NCI-H526 treated with DMSO at 0.1 percent for 48 hours (cell line): ENCODE results near the gene MRPL37.
A peak's percentile ranks its signal among the peaks of the same experiment; 100 is the strongest.
"Not testable (repeated sequence)": the region's sequence is repeated elsewhere in the genome, so short reads cannot be mapped to it uniquely, and the experiment has no call there.

ENCODE experiments used
- DNase-seq: peaks from one replicate; lab custom pipeline; 2025; lab: John Stamatoyannopoulos, UW

The MRPL37 gene

GRCh38 chr1:54199765-54200518, at the start of gene MRPL37, which contains the start of gene CYB5RL:
TSS of gene MRPL37 (plus strand) at chr1:54200167. CDS start at chr1:54200244, 77 bp downstream.
TSS of gene CYB5RL (minus strand) at chr1:54200030. CDS start at chr1:54195616, 4,414 bp downstream.
- peak; percentile 98 for DNase-seq

GRCh38 chr1:54151013-54151412, 49.0 kb upstream of the MRPL37 start:
- DNase-seq = no peak

GRCh38 chr1:54152696-54153095, 47.3 kb upstream of the MRPL37 start, which contains the start of gene CDCP2:
TSS of gene CDCP2 (minus strand) at chr1:54153000. CDS start at chr1:54152922, 78 bp downstream.
- no peak for DNase-seq

GRCh38 chr1:54153535-54154439, 46.2 kb upstream of the MRPL37 start:
- DNase-seq = no peak

GRCh38 chr1:54156201-54156600, 43.8 kb upstream of the MRPL37 start:
- no peak for DNase-seq

GRCh38 chr1:54156986-54157385, 43.0 kb upstream of the MRPL37 start:
- no peak for DNase-seq

- DNase-seq = no peak
Measured at GRCh38 chr1:54157401-54157800, 42.6 kb upstream of the MRPL37 start.

GRCh38 chr1:54158071-54158470, 41.9 kb upstream of the MRPL37 start:
- DNase-seq = no peak

GRCh38 chr1:54159733-54160316, 40.1 kb upstream of the MRPL37 start:
- DNase-seq = no peak

GRCh38 chr1:54160351-54160750, 39.6 kb upstream of the MRPL37 start:
- DNase-seq = no peak

- DNase-seq = no peak
Measured at GRCh38 chr1:54161495-54162168, 38.3 kb upstream of the MRPL37 start.

GRCh38 chr1:54163051-54163450, 36.9 kb upstream of the MRPL37 start:
- DNase-seq = no peak

GRCh38 chr1:54163573-54163972, 36.4 kb upstream of the MRPL37 start:
- DNase-seq = no peak

GRCh38 chr1:54165146-54165545, 34.8 kb upstream of the MRPL37 start:
- DNase-seq = no peak

GRCh38 chr1:54166357-54166756, 33.6 kb upstream of the MRPL37 start:
- not testable (repeated sequence) for DNase-seq

GRCh38 chr1:54167422-54168139, 32.4 kb upstream of the MRPL37 start:
- DNase-seq = no peak

- DNase-seq = no peak
Measured at GRCh38 chr1:54168206-54168965, 31.6 kb upstream of the MRPL37 start.

- no peak for DNase-seq
Measured at GRCh38 chr1:54169068-54169467, 30.9 kb upstream of the MRPL37 start.

- no peak for DNase-seq
Measured at GRCh38 chr1:54171016-54171415, 29.0 kb upstream of the MRPL37 start.

GRCh38 chr1:54171606-54172005, 28.4 kb upstream of the MRPL37 start:
- no peak for DNase-seq
